PC-3 (cell line): ENCODE data around the gene EVA1A.

Experiments used
- EZH2 ChIP-seq: fragments of 300-600 bp; sonication (generic); IDR thresholded peaks from one replicate; pipeline ENCODE4 v1.6.1; 2017; ENCODE audit warnings: antibody characterized with exemption, mild to moderate bottlenecking, low read length; ENCODE audit not compliant: unreplicated experiment
- EZH2phosphoT487 ChIP-seq: fragments of 300-600 bp; sonication (generic); IDR thresholded peaks from 2 replicates; pipeline ENCODE4 v1.6.1; 2018; ENCODE audit warnings: mild to moderate bottlenecking, antibody characterized with exemption, low read length, borderline replicate concordance
- TF ChIP-seq, protein P1 (sequence below): fragments of 300-600 bp; sonication (generic); conservative IDR thresholded peaks from 2 replicates; pipeline ENCODE4 v1.5.1; 2017; ENCODE audit warnings: antibody characterized with exemption, low read depth, mild to moderate bottlenecking, low read length

DNA sequence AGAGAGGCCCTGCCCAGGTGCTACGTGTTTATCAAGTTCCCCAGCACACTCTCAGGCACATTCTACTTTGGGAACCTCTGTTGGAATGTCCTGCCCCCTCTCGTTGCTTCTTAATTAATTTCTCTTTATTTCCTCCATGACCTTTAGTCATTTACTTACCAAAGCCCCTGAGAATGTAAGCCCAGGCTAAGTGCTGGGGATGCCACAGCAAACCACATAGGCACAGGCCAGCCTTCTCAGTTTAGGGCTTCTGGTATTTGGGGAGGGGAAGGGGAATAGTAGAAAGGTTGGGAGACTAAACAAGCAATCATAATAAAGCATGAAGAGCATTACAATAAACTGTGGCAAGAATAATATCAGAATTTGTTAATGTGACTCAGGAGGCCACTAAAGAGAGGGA is 85.7 kb downstream of the EVA1A start:
- no peak for TF ChIP-seq EZH2
- TF ChIP-seq, protein P1, sequence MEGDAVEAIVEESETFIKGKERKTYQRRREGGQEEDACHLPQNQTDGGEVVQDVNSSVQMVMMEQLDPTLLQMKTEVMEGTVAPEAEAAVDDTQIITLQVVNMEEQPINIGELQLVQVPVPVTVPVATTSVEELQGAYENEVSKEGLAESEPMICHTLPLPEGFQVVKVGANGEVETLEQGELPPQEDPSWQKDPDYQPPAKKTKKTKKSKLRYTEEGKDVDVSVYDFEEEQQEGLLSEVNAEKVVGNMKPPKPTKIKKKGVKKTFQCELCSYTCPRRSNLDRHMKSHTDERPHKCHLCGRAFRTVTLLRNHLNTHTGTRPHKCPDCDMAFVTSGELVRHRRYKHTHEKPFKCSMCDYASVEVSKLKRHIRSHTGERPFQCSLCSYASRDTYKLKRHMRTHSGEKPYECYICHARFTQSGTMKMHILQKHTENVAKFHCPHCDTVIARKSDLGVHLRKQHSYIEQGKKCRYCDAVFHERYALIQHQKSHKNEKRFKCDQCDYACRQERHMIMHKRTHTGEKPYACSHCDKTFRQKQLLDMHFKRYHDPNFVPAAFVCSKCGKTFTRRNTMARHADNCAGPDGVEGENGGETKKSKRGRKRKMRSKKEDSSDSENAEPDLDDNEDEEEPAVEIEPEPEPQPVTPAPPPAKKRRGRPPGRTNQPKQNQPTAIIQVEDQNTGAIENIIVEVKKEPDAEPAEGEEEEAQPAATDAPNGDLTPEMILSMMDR: no peak
- no peak for TF ChIP-seq EZH2phosphoT487
